ENCODE results near the gene TGFB3.
"Not testable (repeated sequence)": the region's sequence is repeated elsewhere in the genome, so short reads cannot be mapped to it uniquely, and the experiment has no call there.

Gene TGFB3

DNA sequence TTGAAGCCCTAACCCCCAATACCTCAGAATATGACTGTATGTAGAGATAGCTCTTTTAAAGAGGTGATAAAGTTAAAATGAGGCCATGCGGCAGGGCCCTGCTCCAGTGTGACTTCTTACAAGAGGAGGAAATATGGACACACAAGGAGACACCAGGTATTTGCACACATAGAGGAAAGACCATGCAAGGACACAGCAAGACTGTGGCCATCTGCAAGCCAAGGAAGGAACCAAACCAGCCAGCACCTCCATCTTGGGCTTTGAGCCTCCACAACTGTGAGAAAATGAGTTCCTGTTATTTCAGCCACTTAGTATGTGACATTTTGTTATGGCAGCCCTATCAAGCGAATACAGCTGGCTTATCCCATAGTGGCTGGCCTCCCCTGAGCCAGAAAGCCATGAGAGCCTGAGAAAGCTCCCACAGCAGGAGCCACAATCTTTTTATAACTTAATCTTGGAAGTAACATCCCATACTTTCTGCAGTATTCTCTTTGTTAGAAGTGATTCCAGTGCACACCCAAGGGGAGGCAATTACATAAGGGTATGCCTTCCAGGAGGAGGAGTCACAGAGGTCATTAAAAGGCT, 48.0 kb downstream of the TGFB3 start:
- ChIA-PET CTCF (interaction anchor here (1.7 to 3.7 kb wide), 3 partner anchors 27 to 48 kb away, joined by 5 to 18 read pairs (median 15); partner anchors contain the start of gene TGFB3), POLR2A (no interaction called here)
- DNase-seq (ENCODE audit: extremely low spot score), result no peak
- TF ChIP-seq, protein P1, sequence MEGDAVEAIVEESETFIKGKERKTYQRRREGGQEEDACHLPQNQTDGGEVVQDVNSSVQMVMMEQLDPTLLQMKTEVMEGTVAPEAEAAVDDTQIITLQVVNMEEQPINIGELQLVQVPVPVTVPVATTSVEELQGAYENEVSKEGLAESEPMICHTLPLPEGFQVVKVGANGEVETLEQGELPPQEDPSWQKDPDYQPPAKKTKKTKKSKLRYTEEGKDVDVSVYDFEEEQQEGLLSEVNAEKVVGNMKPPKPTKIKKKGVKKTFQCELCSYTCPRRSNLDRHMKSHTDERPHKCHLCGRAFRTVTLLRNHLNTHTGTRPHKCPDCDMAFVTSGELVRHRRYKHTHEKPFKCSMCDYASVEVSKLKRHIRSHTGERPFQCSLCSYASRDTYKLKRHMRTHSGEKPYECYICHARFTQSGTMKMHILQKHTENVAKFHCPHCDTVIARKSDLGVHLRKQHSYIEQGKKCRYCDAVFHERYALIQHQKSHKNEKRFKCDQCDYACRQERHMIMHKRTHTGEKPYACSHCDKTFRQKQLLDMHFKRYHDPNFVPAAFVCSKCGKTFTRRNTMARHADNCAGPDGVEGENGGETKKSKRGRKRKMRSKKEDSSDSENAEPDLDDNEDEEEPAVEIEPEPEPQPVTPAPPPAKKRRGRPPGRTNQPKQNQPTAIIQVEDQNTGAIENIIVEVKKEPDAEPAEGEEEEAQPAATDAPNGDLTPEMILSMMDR (IDR thresholded peaks at IDR 0.05; ENCODE audit: control extremely low read depth, extremely low read depth, low read depth, missing control alignments), result no peak

GRCh38 chr14:75928690-75929181, 53.1 kb downstream of the TGFB3 start:
- CTCF ChIA-PET, result interaction anchor here (0.9 to 1.0 kb wide), 2 partner anchors 22 to 54 kb away, joined by 3 to 4 read pairs; no protein-coding TSS in a partner anchor
- POLR2A ChIA-PET, result no interaction called here
- DNase-seq (ENCODE audit: extremely low spot score), result no peak
- TF ChIP-seq, protein P1 (IDR thresholded peaks at IDR 0.05; ENCODE audit: control extremely low read depth, extremely low read depth, low read depth, missing control alignments), result no peak

DNA sequence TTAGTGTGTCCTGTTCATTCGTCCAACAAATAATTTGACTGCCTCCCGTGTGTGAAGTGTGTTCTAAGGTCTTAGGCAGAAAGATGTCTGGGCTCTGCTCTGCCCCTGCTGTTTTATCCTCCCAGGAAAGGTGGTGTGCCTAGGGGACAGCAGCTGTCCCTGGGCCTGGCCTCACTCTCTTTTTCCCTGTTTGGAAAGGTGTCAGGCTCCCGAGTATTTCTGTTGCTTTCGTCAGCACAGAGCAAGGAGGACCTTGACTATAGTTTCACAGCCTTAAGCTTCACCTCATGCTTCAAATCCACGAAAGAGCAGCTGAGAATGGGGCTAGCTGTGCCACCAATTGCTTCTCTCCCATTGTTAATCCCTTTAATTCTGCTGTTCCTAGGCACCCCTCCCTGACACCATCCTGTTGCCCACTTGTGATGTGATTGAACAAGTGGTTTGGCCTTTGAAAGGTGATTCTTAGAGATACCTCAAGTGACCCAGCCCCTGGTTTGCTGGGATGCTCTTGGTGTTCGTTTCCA, 54.2 kb downstream of the TGFB3 start:
- TF ChIP-seq, protein P1 (IDR thresholded peaks at IDR 0.05; ENCODE audit: control extremely low read depth, extremely low read depth, low read depth, missing control alignments), result no peak
- ChIA-PET POLR2A (no interaction called here), CTCF (interaction anchor here (1.0 kb wide), 1 partner anchor 55 kb away, joined by 3 read pairs; no protein-coding TSS in a partner anchor)
- no peak for DNase-seq (ENCODE audit: extremely low spot score)

DNA sequence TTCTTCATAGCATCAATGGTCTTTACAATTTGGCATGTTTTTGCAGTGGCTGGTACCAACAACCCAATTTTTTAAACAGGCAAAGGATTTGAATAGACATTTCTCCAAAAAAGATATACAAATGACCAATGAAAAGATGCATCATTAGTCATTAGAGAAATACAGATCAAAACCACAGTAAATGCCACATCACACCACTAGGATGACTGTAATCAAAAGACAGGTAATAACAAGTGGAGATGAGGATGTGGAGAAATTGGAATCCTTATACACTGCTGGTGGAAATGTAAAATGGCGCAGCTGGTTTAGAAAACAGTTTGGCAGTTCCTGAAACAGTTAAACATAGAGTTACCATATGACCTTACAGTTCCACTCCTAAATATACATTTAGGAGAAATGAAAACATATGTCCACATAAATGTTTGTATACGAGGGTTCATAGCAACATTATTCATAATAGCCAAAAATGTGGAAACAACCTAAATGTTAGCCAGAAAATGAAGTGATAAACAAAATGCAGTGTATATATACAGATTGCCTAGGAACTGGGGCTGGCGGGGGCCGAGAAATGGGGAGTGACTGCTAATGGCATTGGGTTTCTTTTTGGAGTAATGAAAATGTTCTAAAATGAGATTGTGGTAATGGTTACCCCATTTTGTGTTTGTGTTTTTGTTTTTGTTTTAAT, 55.2 kb downstream of the TGFB3 start:
- ChIA-PET POLR2A (no interaction called here), CTCF (no interaction called here)
- DNase-seq (ENCODE audit: extremely low spot score), result no peak
- TF ChIP-seq, protein P1 (IDR thresholded peaks at IDR 0.05; ENCODE audit: control extremely low read depth, extremely low read depth, low read depth, missing control alignments), result no peak

GRCh38 chr14:75925141-75925840, 56.5 kb downstream of the TGFB3 start:
- DNase-seq (ENCODE audit: extremely low spot score); CTCF ChIA-PET; POLR2A ChIA-PET: not testable (repeated sequence)

GRCh38 chr14:75920421-75920820, 61.4 kb downstream of the TGFB3 start:
- POLR2A ChIA-PET, result not testable (repeated sequence)

DNA sequence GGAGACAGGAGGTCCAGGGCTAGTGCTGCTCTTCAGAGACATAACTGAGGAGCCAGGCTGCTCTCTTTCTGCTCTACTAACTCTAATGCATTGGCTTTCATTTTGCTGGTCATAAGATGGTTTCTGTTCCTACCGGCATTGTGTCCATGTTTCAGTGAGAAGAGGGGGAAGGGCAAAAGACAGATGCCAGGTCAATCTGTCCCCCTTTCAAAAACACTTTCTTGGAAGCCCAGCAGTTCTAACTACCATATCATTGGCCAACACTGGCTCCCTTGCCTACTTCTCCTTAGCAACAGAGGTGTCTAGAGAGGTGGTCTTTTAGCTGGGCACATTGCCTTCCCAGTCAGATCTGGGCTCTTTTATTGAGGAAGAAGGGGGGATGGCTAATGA, 63.9 kb downstream of the TGFB3 start:
- POLR2A ChIA-PET, result no interaction called here
- DNase-seq (ENCODE audit: extremely low spot score), result no peak
- CTCF ChIA-PET, result interaction anchor here (1.6 to 10.4 kb wide), 2 partner anchors 11 to 52 kb away, joined by 3 to 67 read pairs; no protein-coding TSS in a partner anchor
- TF ChIP-seq, protein P1 (IDR thresholded peaks at IDR 0.05; ENCODE audit: control extremely low read depth, extremely low read depth, low read depth, missing control alignments), result no peak

More at GRCh38 chr14:75920421-75920820, 61.4 kb downstream of the TGFB3 start:
- CTCF ChIA-PET, result interaction anchor here (1.3 to 10.4 kb wide), 3 partner anchors 14 to 211 kb away, joined by 4 to 67 read pairs (median 4); partner anchors contain the start of gene TGFB3
- not testable (repeated sequence) for DNase-seq (ENCODE audit: extremely low spot score)
